HL-60 (cell line): ENCODE data around the gene GPR12.

ENCODE experiments used
- DNase-seq, 2 experiments: peaks; one replicate each; pipeline ENCODE4 v3.0.0-alpha.2; 2010 to 2020; ENCODE audit warnings: low read depth in 1 of 2, low spot score in 1 of 2
- H3K27ac ChIP-seq: fragments of 250-450 bp; sonication (Bioruptor Pico); replicated peaks from 2 replicates; pipeline ENCODE4 v1.5.1; 2020; ENCODE audit warnings: mild to moderate bottlenecking, moderate library complexity
- H3K27me3 ChIP-seq: fragments of 250-450 bp; sonication (Bioruptor Pico); 2 replicates; pipeline ENCODE4 v1.5.1; 2021; ENCODE audit warnings: mild to moderate bottlenecking, moderate library complexity; ENCODE audit not compliant: insufficient read depth, poor library complexity, severe bottlenecking
- H3K4me3 ChIP-seq: replicated peaks from 2 replicates; pipeline ENCODE4 v1.5.1; 2011; ENCODE audit warnings: mild to moderate bottlenecking, control low read depth, low read length; ENCODE audit not compliant: insufficient read depth
- CTCF ChIP-seq: IDR thresholded peaks from one replicate; pipeline ENCODE4 v1.5.1; 2011; ENCODE audit warnings: low read length, control low read depth, inconsistent platforms; ENCODE audit not compliant: insufficient read depth
- GABPA ChIP-seq: IDR thresholded peaks from 2 replicates; pipeline ENCODE4 v1.6.1; 2012; ENCODE audit warnings: low read depth
- POLR2AphosphoS5 ChIP-seq: IDR thresholded peaks from 2 replicates; pipeline ENCODE4 v1.6.1; 2012; ENCODE audit warnings: low read depth
- SPI1 ChIP-seq: IDR thresholded peaks from 2 replicates; pipeline ENCODE4 v1.6.1; 2012; ENCODE audit warnings: low read depth, mild to moderate bottlenecking, borderline replicate concordance
- long read RNA-seq: library from polyadenylated mRNA; unstranded; transcript quantifications from one replicate; pipeline ENCODE4 v2.0.0, GENCODE V29; 2020
- TF ChIP-seq, protein P1 (sequence below): IDR thresholded peaks from 2 replicates; pipeline ENCODE4 v1.6.1; 2012; ENCODE audit warnings: low read depth; ENCODE audit not compliant: insufficient replicate concordance

Gene GPR12, protein sequence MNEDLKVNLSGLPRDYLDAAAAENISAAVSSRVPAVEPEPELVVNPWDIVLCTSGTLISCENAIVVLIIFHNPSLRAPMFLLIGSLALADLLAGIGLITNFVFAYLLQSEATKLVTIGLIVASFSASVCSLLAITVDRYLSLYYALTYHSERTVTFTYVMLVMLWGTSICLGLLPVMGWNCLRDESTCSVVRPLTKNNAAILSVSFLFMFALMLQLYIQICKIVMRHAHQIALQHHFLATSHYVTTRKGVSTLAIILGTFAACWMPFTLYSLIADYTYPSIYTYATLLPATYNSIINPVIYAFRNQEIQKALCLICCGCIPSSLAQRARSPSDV
- long read RNA-seq, partial matches to known transcripts: 1 of 5 reads
- long read RNA-seq, other reads (novel, unspliced or antisense): 4 of 5 reads

DNA sequence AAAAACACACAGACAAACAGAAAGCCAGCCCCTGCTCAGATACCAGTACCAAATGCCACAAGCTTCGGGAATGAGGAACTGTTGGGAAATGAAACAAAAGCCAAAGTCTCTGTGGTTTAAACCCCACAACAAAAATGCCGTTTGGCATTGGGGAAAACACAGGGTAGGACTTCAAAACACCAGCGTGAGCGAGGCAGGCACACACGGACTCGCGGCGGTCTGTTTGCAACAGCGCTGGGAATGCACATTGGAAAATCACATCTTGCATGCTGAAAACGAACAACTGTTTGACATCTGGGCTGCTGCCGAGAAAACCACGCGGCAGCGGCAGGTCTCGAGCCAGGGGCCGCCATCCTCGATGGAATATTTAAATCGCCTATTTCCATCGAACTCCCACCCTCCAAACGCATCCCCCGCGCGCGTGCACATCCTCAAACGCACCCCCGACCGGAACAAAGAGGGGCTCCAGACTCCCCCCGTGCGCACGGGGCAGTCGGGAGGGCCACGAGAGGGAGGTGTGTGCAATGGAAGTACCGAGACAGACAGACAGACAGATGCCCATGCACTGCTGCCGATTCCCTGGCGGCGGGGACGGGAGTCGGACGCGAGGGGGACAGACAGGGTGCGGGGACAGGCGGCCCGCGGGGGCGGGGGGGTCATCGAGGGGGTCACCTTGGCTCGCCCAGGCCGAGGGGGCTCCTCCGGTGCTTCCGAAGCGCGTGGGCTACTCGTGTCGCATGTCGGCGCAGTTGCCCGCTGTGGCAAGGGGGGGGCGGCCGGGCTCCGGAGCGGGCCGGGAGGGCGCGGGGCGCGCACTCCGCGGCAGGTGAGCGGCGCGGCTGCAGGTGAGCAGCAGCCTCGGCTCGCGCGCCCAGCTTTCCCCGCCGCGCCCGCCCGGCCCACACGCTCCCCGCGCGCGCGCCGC lies at the start of gene GPR12:
Gene GPR12 (minus strand): TSS at position 880 of the 925 bp plus-strand sequence. CDS start 959 bp downstream, outside the sequence.
- Histone ChIP-seq H3K27ac (no peak within 1 kb of the TSS), H3K27me3 (peaks cover 30% of the 10 kb centered on the region), H3K4me3 (no peak within 1 kb of the TSS; the same call in 1 of the 2 replicates)
- DNase-seq: peak in 1 of 2 experiments; percentile 18
- TF ChIP-seq SPI1 (peak; percentile 55; the same call in 1 of the 2 replicates), POLR2AphosphoS5 (no peak)

- peaks cover 13% of the 10 kb centered on the region for H3K27me3 ChIP-seq
- TF ChIP-seq SPI1: no peak
- TF ChIP-seq GABPA: no peak
- TF ChIP-seq, protein P1, sequence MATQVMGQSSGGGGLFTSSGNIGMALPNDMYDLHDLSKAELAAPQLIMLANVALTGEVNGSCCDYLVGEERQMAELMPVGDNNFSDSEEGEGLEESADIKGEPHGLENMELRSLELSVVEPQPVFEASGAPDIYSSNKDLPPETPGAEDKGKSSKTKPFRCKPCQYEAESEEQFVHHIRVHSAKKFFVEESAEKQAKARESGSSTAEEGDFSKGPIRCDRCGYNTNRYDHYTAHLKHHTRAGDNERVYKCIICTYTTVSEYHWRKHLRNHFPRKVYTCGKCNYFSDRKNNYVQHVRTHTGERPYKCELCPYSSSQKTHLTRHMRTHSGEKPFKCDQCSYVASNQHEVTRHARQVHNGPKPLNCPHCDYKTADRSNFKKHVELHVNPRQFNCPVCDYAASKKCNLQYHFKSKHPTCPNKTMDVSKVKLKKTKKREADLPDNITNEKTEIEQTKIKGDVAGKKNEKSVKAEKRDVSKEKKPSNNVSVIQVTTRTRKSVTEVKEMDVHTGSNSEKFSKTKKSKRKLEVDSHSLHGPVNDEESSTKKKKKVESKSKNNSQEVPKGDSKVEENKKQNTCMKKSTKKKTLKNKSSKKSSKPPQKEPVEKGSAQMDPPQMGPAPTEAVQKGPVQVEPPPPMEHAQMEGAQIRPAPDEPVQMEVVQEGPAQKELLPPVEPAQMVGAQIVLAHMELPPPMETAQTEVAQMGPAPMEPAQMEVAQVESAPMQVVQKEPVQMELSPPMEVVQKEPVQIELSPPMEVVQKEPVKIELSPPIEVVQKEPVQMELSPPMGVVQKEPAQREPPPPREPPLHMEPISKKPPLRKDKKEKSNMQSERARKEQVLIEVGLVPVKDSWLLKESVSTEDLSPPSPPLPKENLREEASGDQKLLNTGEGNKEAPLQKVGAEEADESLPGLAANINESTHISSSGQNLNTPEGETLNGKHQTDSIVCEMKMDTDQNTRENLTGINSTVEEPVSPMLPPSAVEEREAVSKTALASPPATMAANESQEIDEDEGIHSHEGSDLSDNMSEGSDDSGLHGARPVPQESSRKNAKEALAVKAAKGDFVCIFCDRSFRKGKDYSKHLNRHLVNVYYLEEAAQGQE: no peak
- TF ChIP-seq CTCF: no peak
- TF ChIP-seq POLR2AphosphoS5: no peak
- DNase-seq: no peak
- no peak overlapping the region for H3K27ac ChIP-seq
- no peak overlapping the region for H3K4me3 ChIP-seq
Measured at GRCh38 chr13:26810095-26810494, 49.5 kb upstream of the GPR12 start.

DNA sequence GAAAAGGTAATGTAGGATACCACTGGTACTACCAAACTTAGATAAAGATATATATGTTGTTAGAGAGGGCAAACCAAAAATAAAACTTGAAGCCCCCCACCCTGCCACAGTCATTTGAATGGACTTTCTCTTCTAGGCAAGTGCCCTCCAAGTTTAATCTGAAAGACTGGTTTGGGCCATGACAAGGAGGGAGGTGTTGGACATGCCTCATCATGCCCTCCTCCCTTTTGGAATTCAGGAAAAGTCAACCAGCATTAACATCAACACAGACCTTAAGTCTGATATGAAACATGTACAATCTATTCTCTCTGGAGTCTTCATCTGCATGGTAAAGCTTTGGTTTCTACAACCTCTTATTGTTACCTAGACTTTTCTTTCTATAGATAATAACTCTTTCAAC lies 46.3 kb upstream of the GPR12 start:
- Histone ChIP-seq H3K27me3 (peaks cover 13% of the 10 kb centered on the region), H3K4me3 (no peak overlapping the region), H3K27ac (no peak overlapping the region)
- DNase-seq: no peak
- TF ChIP-seq, protein P1: no peak
- TF ChIP-seq GABPA (no peak), CTCF (no peak), SPI1 (no peak), POLR2AphosphoS5 (no peak)

- Histone ChIP-seq H3K27me3 (no peaks in the 10 kb centered on the region), H3K27ac (no peak overlapping the region), H3K4me3 (no peak overlapping the region)
- no peak for DNase-seq
- TF ChIP-seq POLR2AphosphoS5 (no peak), GABPA (no peak)
- TF ChIP-seq, protein P1: no peak
Measured at GRCh38 chr13:26787961-26788360, 27.4 kb upstream of the GPR12 start.
